ENCODE measurements around the gene BLMH. TPM values are rescaled to one million over a fixed set of nuclear protein-coding genes. Genes with fewer than 3 reads are reported as not detected.

Gene BLMH
- total and polyA plus RNA-seq, 4 experiments from 2014 or later: 19.4 to 57.6 (median 45.4) TPM

GRCh38 chr17:30220414-30220813 is 71.3 kb downstream of the BLMH start:
- no peak for DNase-seq
- H3K27ac ChIP-seq (ENCODE audit: low read depth, low read length): no peak overlapping the region
- Mint-ChIP-seq H3K27ac (peak overlapping the region in 1 of 7 donors; percentile 12), H3K4me1 (no peaks in the 10 kb centered on the region), H3K9me3 (no peaks in the 10 kb centered on the region), H3K4me3 (no peak overlapping the region), H3K27me3 (peaks cover 0 to 4% of the 10 kb centered on the region in 2 donors), H3K36me3 (no peaks in the 10 kb centered on the region)
- ChIA-PET CTCF (ENCODE audit: partially characterized antibody) (no interaction called here), POLR2A (ENCODE audit: partially characterized antibody) (no interaction called here)
- H3K36me3 ChIP-seq (ENCODE audit: insufficient read depth, low read length): no peaks in the 10 kb centered on the region
- no peaks in the 10 kb centered on the region for H3K9me3 ChIP-seq (ENCODE audit: control insufficient read depth in 1 of 2, low read length in 2 of 2)
- no peak overlapping the region for H3K4me3 ChIP-seq (ENCODE audit: low read length in 2 of 2)
- no peaks in the 10 kb centered on the region for H3K27me3 ChIP-seq (ENCODE audit: insufficient read depth, low read length)
- no peaks in the 10 kb centered on the region for H3K4me1 ChIP-seq (ENCODE audit: insufficient read depth, low read length)
- intact Hi-C loops (cut with micrococcal nuclease): no loop called here

DNA sequence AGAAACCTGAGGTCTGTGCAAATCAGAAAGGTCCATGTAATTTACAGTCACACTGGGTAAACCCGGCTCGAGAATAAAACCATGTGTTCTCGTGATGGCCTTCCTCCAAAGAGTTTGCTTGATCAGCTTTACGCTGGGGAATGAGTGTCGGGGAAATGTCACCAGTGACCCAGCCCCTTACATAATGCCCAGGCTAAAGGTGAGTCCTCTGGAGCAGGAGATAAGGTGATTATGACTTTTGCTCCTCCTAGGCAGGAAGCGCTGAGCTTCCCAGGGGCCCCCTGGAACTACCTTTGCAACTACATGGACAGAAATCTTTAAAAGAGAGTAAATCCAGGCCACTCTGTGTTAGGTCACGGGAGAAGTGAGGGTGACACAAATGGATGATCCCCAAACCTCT is 71.9 kb downstream of the BLMH start:
- Histone ChIP-seq H3K9me3 (ENCODE audit: control insufficient read depth in 1 of 2, low read length in 2 of 2) (no peaks in the 10 kb centered on the region), H3K27me3 (ENCODE audit: insufficient read depth, low read length) (no peaks in the 10 kb centered on the region), H3K27ac (ENCODE audit: low read depth, low read length) (no peak overlapping the region), H3K36me3 (ENCODE audit: insufficient read depth, low read length) (no peaks in the 10 kb centered on the region), H3K4me3 (ENCODE audit: low read length in 2 of 2) (no peak overlapping the region), H3K4me1 (ENCODE audit: insufficient read depth, low read length) (no peaks in the 10 kb centered on the region)
- ChIA-PET POLR2A (ENCODE audit: partially characterized antibody) (no interaction called here), CTCF (ENCODE audit: partially characterized antibody) (no interaction called here)
- DNase-seq: no peak
- Mint-ChIP-seq H3K27me3 (peaks cover 0 to 4% of the 10 kb centered on the region in 2 donors), H3K4me1 (no peaks in the 10 kb centered on the region), H3K4me3 (no peak overlapping the region), H3K36me3 (no peaks in the 10 kb centered on the region), H3K27ac (no peak overlapping the region), H3K9me3 (no peaks in the 10 kb centered on the region)
- intact Hi-C loops (cut with micrococcal nuclease): no loop called here

DNA sequence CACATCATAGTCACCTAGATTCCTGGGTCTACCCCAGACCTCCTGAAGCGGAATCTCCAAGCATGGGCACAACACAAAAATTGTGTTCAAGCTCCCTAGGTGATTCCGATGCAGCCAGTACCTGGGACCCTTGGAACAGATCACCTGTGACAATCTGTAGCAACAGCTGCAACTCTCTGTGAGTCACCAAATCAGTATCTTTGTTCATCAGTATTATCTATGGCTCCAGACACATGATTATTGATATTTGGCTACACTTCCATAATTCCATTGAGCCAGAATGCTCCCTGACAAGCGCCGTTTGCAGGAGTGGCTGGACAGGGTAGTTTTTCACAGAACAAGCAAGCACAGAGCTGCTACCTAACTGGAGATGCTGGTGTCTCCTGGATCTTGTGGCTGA is 72.4 kb downstream of the BLMH start:
- intact Hi-C loops (cut with micrococcal nuclease): no loop called here
- Histone ChIP-seq H3K27ac (ENCODE audit: low read depth, low read length) (no peak overlapping the region), H3K27me3 (ENCODE audit: insufficient read depth, low read length) (no peaks in the 10 kb centered on the region), H3K9me3 (ENCODE audit: control insufficient read depth in 1 of 2, low read length in 2 of 2) (no peaks in the 10 kb centered on the region), H3K4me3 (ENCODE audit: low read length in 2 of 2) (no peak overlapping the region), H3K36me3 (ENCODE audit: insufficient read depth, low read length) (no peaks in the 10 kb centered on the region), H3K4me1 (ENCODE audit: insufficient read depth, low read length) (no peaks in the 10 kb centered on the region)
- Mint-ChIP-seq H3K4me1 (no peaks in the 10 kb centered on the region), H3K36me3 (no peaks in the 10 kb centered on the region), H3K27ac (no peak overlapping the region), H3K4me3 (no peak overlapping the region), H3K27me3 (peaks cover 0 to 4% of the 10 kb centered on the region in 2 donors), H3K9me3 (no peaks in the 10 kb centered on the region)
- ChIA-PET CTCF (ENCODE audit: partially characterized antibody) (no interaction called here), POLR2A (ENCODE audit: partially characterized antibody) (no interaction called here)
- no peak for DNase-seq

DNA sequence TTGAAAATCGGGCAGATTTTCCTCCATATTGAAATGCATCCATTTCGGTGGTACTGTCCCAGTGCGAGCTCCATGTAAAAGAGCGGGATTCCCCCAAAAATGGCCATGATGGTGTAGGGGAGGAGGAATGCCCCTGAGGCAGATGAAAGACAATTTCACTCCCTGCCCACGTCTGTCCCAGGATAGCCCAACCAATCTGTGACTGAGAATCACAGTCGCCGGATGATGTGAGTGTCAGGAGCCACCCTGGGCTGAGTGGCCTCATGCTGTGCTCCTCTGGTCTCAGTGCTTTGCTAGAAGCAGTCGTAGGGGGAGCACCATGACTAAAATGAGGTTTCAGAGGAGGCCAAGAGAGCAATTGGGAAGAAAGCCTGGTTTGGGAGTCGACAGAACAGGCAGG is 72.9 kb downstream of the BLMH start:
- Mint-ChIP-seq H3K4me1 (no peaks in the 10 kb centered on the region), H3K4me3 (no peak overlapping the region), H3K27ac (no peak overlapping the region), H3K36me3 (no peaks in the 10 kb centered on the region), H3K9me3 (no peaks in the 10 kb centered on the region), H3K27me3 (peaks cover 0 to 4% of the 10 kb centered on the region in 2 donors)
- Histone ChIP-seq H3K4me3 (ENCODE audit: low read length in 2 of 2) (no peak overlapping the region), H3K27ac (ENCODE audit: low read depth, low read length) (no peak overlapping the region), H3K4me1 (ENCODE audit: insufficient read depth, low read length) (no peaks in the 10 kb centered on the region), H3K9me3 (ENCODE audit: control insufficient read depth in 1 of 2, low read length in 2 of 2) (no peaks in the 10 kb centered on the region), H3K36me3 (ENCODE audit: insufficient read depth, low read length) (no peaks in the 10 kb centered on the region), H3K27me3 (ENCODE audit: insufficient read depth, low read length) (no peaks in the 10 kb centered on the region)
- ChIA-PET POLR2A (ENCODE audit: partially characterized antibody) (no interaction called here), CTCF (ENCODE audit: partially characterized antibody) (no interaction called here)
- intact Hi-C loops (cut with micrococcal nuclease): no loop called here
- no peak for DNase-seq

DNA sequence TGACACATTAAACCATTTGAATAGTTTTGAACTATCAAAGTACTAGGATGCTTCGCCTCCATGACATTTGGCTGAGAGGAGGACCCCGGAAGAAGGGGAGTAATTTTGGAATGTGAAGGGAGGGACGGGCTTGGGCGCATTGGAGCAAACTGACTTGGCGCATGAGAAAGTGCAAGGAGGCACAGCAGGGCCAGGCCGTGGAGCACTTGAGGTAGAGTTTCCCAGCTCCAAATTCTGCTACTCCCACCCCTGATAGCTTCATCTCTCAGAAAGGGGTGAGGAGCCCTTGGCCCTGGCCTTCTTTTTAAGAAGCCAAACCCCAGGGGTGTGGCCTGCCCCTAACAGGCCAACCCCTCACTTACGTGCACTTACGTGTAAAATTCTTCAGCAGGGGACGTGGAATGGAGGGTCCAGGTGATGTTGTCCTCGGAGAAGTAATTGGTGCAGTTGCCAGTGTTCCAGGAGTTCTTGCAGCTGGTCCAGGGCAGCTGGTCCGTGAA is 73.9 kb downstream of the BLMH start:
- Histone ChIP-seq H3K9me3 (ENCODE audit: control insufficient read depth in 1 of 2, low read length in 2 of 2) (no peaks in the 10 kb centered on the region), H3K27me3 (ENCODE audit: insufficient read depth, low read length) (no peaks in the 10 kb centered on the region), H3K4me3 (ENCODE audit: low read length in 2 of 2) (no peak overlapping the region), H3K4me1 (ENCODE audit: insufficient read depth, low read length) (no peaks in the 10 kb centered on the region), H3K27ac (ENCODE audit: low read depth, low read length) (no peak overlapping the region), H3K36me3 (ENCODE audit: insufficient read depth, low read length) (no peaks in the 10 kb centered on the region)
- Mint-ChIP-seq H3K27ac (no peak overlapping the region), H3K27me3 (peaks cover 0 to 4% of the 10 kb centered on the region in 2 donors), H3K36me3 (no peaks in the 10 kb centered on the region), H3K4me1 (no peaks in the 10 kb centered on the region), H3K9me3 (no peaks in the 10 kb centered on the region), H3K4me3 (no peak overlapping the region)
- intact Hi-C loops (cut with micrococcal nuclease): no loop called here
- CTCF ChIA-PET (ENCODE audit: partially characterized antibody): no interaction called here
- POLR2A ChIA-PET (ENCODE audit: partially characterized antibody): no interaction called here
- no peak for DNase-seq

- Histone ChIP-seq H3K36me3 (ENCODE audit: insufficient read depth, low read length) (no peaks in the 10 kb centered on the region), H3K9me3 (ENCODE audit: control insufficient read depth in 1 of 2, low read length in 2 of 2) (no peaks in the 10 kb centered on the region), H3K27ac (ENCODE audit: low read depth, low read length) (no peak overlapping the region), H3K4me1 (ENCODE audit: insufficient read depth, low read length) (no peaks in the 10 kb centered on the region), H3K27me3 (ENCODE audit: insufficient read depth, low read length) (no peaks in the 10 kb centered on the region), H3K4me3 (ENCODE audit: low read length in 2 of 2) (no peak overlapping the region)
- ChIA-PET POLR2A (ENCODE audit: partially characterized antibody) (no interaction called here), CTCF (ENCODE audit: partially characterized antibody) (no interaction called here)
- Mint-ChIP-seq H3K36me3 (no peaks in the 10 kb centered on the region), H3K9me3 (no peaks in the 10 kb centered on the region), H3K27ac (no peak overlapping the region), H3K27me3 (peaks cover 0 to 3% of the 10 kb centered on the region in 2 donors), H3K4me3 (no peak overlapping the region), H3K4me1 (no peaks in the 10 kb centered on the region)
- intact Hi-C loops (cut with micrococcal nuclease): no loop called here
- no peak for DNase-seq
Observed at GRCh38 chr17:30217054-30217453, 74.7 kb downstream of the BLMH start.

DNA sequence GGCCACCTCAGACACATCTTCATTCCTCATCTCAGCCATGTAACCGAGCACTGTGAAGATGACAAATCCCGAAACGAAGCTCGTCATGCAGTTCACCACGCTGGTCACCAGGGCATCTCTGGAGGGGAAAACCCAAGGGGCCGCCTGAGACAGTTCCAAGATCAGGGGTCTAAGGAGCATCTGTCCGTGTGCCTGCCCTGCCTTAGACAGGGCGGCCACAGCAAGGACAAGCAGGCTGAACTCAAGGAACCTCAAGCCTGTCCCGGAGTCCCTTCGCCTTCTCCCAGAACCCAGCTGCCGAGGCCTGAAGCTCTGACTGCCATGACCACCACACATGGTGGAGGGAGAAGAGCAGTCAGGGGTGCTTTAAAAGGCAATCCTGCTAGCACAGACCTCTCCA is 79.0 kb downstream of the BLMH start:
- Histone ChIP-seq H3K27ac (ENCODE audit: low read depth, low read length) (no peak overlapping the region), H3K4me1 (ENCODE audit: insufficient read depth, low read length) (no peaks in the 10 kb centered on the region), H3K27me3 (ENCODE audit: insufficient read depth, low read length) (no peaks in the 10 kb centered on the region), H3K4me3 (ENCODE audit: low read length in 2 of 2) (no peak overlapping the region), H3K36me3 (ENCODE audit: insufficient read depth, low read length) (no peaks in the 10 kb centered on the region), H3K9me3 (ENCODE audit: control insufficient read depth in 1 of 2, low read length in 2 of 2) (no peaks in the 10 kb centered on the region)
- H3K27ac Mint-ChIP-seq: no peak overlapping the region
- H3K9me3 Mint-ChIP-seq: no peaks in the 10 kb centered on the region
- no peak overlapping the region for H3K4me3 Mint-ChIP-seq
- ChIA-PET CTCF (ENCODE audit: partially characterized antibody) (no interaction called here), POLR2A (ENCODE audit: partially characterized antibody) (no interaction called here)
- no peak for DNase-seq
- H3K27me3 Mint-ChIP-seq: peaks cover 0 to 8% of the 10 kb centered on the region in 2 donors
- intact Hi-C loops (cut with micrococcal nuclease): no loop called here
- H3K4me1 Mint-ChIP-seq: peaks cover 0 to 1% (median 0%) of the 10 kb centered on the region in 4 donors
- H3K36me3 Mint-ChIP-seq: no peaks in the 10 kb centered on the region

GRCh38 chr17:30211371-30211770 is 80.4 kb downstream of the BLMH start:
- Histone ChIP-seq H3K27ac (ENCODE audit: low read depth, low read length) (no peak overlapping the region), H3K4me3 (ENCODE audit: low read length in 2 of 2) (no peak overlapping the region), H3K9me3 (ENCODE audit: control insufficient read depth in 1 of 2, low read length in 2 of 2) (no peaks in the 10 kb centered on the region), H3K27me3 (ENCODE audit: insufficient read depth, low read length) (no peaks in the 10 kb centered on the region), H3K4me1 (ENCODE audit: insufficient read depth, low read length) (no peaks in the 10 kb centered on the region), H3K36me3 (ENCODE audit: insufficient read depth, low read length) (no peaks in the 10 kb centered on the region)
- Mint-ChIP-seq H3K36me3 (no peaks in the 10 kb centered on the region), H3K27ac (no peak overlapping the region), H3K4me3 (no peak overlapping the region), H3K9me3 (peaks cover 0 to 2% (median 0%) of the 10 kb centered on the region in 8 donors), H3K27me3 (peaks cover 0 to 10% of the 10 kb centered on the region in 2 donors), H3K4me1 (peaks cover 0 to 1% (median 0%) of the 10 kb centered on the region in 4 donors)
- no peak for DNase-seq
- intact Hi-C loops (cut with micrococcal nuclease): no loop called here
- ChIA-PET POLR2A (ENCODE audit: partially characterized antibody) (no interaction called here), CTCF (ENCODE audit: partially characterized antibody) (no interaction called here)

All from CD4-positive, alpha-beta memory T cell (primary cell).